Measurements from ENCODE around the gene TOX3.

The TOX3 gene

DNA sequence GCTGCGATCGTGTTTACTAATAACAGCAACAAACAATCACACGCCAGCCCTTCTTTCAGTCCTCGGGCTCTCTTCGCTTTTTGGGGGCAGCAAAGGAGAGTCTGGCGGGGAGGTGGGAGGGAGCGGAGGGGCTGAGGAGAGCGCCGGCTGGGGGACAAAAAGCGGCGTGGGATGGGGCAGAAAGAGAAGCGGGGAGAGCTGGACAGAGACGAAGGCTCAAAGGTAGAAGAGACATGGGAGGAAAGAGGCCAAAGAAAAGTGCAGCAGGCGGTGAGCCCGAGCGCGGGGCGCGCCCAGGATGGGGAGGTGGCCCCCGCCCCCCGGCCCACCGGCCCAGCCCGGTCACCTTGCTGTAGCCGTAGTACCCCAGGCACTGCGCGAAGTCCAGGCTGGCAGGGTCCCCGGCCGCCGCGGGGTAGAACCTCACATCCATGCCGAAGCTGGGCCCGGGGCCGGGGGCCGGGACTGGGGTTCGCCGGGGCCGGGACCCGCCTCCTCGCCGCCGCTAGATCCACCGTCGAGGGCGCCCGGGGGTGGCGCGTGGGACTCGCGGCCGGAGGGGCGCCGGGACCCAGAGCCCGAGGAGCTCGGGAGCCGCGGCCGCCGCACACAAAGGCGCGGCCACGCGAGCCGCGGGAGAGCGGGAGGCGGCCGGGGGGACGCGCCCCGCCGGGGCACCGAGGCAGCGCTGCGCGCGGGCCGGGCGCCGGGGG is 496 bp downstream of the TOX3 start:
- no peaks in the 10 kb centered on the region for H3K36me3 ChIP-seq (ENCODE audit: control insufficient read depth, insufficient read depth, low read length, severe bottlenecking)
- H3K9me3 ChIP-seq (ENCODE audit: control insufficient read depth, low read length) = no peaks in the 10 kb centered on the region
- peaks cover 8% of the 10 kb centered on the region for H3K4me1 ChIP-seq (ENCODE audit: control insufficient read depth, insufficient read depth, low read length)
- H3K4me3 ChIP-seq (ENCODE audit: low read length) = no peak overlapping the region
- DNase-seq (ENCODE audit: low read depth) = no peak
- H3K27me3 ChIP-seq (replicated peaks; ENCODE audit: control insufficient read depth, insufficient read depth, low read length) = peaks cover 52% of the 10 kb centered on the region
- H3K9ac ChIP-seq (ENCODE audit: low read length) = no peak overlapping the region

DNA sequence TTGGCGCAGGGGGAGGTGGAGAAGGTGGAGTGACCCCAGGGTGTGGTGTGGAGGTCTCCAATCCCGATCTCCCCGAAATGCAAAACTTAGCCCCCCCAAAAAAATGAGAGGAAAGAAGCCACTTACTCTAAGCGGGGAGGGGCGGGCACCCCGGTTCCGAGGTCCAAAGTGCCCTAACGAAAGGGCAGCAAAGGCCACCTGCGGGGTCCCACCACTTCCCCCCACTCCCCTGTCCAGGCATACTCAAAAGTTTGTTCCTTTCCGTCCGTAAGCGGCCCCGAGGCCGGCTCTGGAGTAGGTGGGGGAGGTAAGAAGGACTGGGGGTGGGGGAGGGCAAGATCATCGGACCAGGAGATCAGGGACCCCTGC is 1.1 kb downstream of the TOX3 start:
- peaks cover 8% of the 10 kb centered on the region for H3K4me1 ChIP-seq (ENCODE audit: control insufficient read depth, insufficient read depth, low read length)
- DNase-seq (ENCODE audit: low read depth) = no peak
- no peak overlapping the region for H3K9ac ChIP-seq (ENCODE audit: low read length)
- peaks cover 52% of the 10 kb centered on the region for H3K27me3 ChIP-seq (replicated peaks; ENCODE audit: control insufficient read depth, insufficient read depth, low read length)
- H3K36me3 ChIP-seq (ENCODE audit: control insufficient read depth, insufficient read depth, low read length, severe bottlenecking) = no peaks in the 10 kb centered on the region
- H3K9me3 ChIP-seq (ENCODE audit: control insufficient read depth, low read length) = no peaks in the 10 kb centered on the region
- H3K4me3 ChIP-seq (ENCODE audit: low read length) = peak overlapping the region; percentile 58

DNA sequence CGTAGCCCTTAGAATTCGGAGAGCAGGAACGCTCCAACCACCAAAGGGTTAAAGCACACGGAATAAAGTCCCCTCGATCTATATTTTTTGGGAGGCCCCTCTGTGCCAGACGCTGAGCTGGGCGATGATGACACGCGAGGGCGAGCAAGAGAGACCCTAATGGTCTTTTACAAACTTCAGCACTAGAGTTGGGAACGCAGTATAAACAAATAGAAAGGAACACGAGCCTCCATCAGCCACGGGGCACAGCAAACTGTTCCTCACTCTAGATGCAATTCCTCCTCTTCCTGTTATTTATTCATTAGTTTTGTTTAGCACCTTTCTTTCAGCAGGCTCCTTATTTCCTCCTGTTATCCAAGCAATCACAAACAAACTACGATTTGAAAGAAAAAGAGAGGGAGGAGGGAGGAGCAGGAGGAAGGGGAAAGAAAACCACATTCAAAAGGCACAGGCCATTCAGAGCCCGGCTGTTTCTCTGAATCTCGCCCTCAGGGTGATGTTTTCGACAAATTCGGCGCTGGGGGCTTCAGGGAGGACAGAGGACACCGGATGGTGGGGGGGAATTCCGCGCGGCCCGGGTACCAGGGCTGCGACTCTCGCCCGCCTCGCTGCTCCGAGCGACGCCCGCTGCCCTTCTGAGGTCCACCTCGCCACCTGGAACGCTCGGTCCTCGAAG is 1.6 kb downstream of the TOX3 start:
- Histone ChIP-seq H3K36me3 (ENCODE audit: control insufficient read depth, insufficient read depth, low read length, severe bottlenecking) (no peaks in the 10 kb centered on the region), H3K4me3 (ENCODE audit: low read length) (peak overlapping the region; percentile 58), H3K4me1 (ENCODE audit: control insufficient read depth, insufficient read depth, low read length) (peaks cover 8% of the 10 kb centered on the region), H3K9me3 (ENCODE audit: control insufficient read depth, low read length) (no peaks in the 10 kb centered on the region), H3K9ac (ENCODE audit: low read length) (no peak overlapping the region), H3K27me3 (replicated peaks; ENCODE audit: control insufficient read depth, insufficient read depth, low read length) (peaks cover 52% of the 10 kb centered on the region)
- DNase-seq (ENCODE audit: low read depth) = peak; percentile 1

DNA sequence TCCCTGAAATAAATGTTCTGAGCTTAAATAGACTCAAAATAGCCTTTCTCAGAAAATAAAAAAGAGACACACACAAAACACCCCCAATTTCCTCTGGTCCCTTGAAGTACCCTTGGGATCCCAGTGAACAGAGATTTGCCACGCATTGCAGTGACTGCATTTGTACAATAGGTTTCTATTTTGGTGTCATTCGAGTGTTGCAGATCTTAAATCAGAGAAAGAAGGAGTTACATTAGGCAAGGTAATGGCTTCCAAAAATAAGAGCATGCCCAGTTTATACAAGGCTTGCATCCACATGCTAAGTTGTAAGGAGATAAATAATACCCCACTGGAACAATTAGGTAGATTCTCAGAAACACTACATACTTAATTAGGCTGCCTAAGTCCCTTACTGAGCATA is 2.2 kb downstream of the TOX3 start:
- H3K4me1 ChIP-seq (ENCODE audit: control insufficient read depth, insufficient read depth, low read length) = peaks cover 8% of the 10 kb centered on the region
- H3K36me3 ChIP-seq (ENCODE audit: control insufficient read depth, insufficient read depth, low read length, severe bottlenecking) = no peaks in the 10 kb centered on the region
- H3K4me3 ChIP-seq (ENCODE audit: low read length) = no peak overlapping the region
- H3K9ac ChIP-seq (ENCODE audit: low read length) = no peak overlapping the region
- H3K27me3 ChIP-seq (replicated peaks; ENCODE audit: control insufficient read depth, insufficient read depth, low read length) = peaks cover 52% of the 10 kb centered on the region
- H3K9me3 ChIP-seq (ENCODE audit: control insufficient read depth, low read length) = no peaks in the 10 kb centered on the region
- no peak for DNase-seq (ENCODE audit: low read depth)

DNA sequence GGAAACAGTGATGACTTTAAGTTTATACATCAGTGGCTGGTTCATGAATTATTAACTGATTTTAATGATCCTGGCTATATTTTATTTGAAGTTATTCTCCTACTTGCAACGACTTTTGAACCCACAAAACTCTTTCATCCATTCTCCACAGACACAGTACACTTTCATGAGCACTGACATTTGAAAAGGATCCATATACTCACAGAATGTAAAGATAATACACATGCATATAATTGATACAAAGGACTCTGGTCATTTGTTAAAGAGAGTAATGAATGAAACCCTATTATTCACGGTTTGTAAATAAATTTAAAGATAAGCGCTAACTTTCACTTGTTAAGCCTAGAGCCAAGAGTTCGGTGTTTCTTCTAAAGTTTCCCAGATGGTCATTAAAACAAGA is 3.3 kb downstream of the TOX3 start:
- no peak overlapping the region for H3K9ac ChIP-seq (ENCODE audit: low read length)
- H3K36me3 ChIP-seq (ENCODE audit: control insufficient read depth, insufficient read depth, low read length, severe bottlenecking) = no peaks in the 10 kb centered on the region
- DNase-seq (ENCODE audit: low read depth) = no peak
- H3K4me1 ChIP-seq (ENCODE audit: control insufficient read depth, insufficient read depth, low read length) = peaks cover 8% of the 10 kb centered on the region
- no peak overlapping the region for H3K4me3 ChIP-seq (ENCODE audit: low read length)
- H3K9me3 ChIP-seq (ENCODE audit: control insufficient read depth, low read length) = no peaks in the 10 kb centered on the region
- peaks cover 47% of the 10 kb centered on the region for H3K27me3 ChIP-seq (replicated peaks; ENCODE audit: control insufficient read depth, insufficient read depth, low read length)

DNA sequence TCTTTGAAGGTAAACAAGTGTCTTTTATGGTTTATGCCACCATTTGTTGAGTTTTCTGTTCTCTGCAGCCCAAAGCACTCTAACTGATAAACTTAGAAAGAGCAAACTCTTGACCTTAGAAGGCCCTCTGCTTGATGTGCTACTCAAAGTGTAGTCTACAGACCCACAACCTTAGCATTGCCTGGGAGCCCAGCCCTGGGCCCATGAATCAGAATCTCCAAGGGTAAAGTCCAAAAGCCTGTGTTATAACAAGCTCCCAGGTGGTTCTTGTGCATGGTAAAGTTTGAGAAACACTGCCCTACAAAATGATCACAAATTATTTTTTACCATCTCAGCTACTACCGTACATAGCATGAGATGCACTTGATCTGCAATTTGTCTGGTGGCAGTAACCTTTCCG is 6.0 kb downstream of the TOX3 start:
- Histone ChIP-seq H3K4me1 (ENCODE audit: control insufficient read depth, insufficient read depth, low read length) (peaks cover 7% of the 10 kb centered on the region), H3K9ac (ENCODE audit: low read length) (no peak overlapping the region), H3K36me3 (ENCODE audit: control insufficient read depth, insufficient read depth, low read length, severe bottlenecking) (no peaks in the 10 kb centered on the region), H3K27me3 (replicated peaks; ENCODE audit: control insufficient read depth, insufficient read depth, low read length) (peaks cover 33% of the 10 kb centered on the region), H3K9me3 (ENCODE audit: control insufficient read depth, low read length) (no peaks in the 10 kb centered on the region), H3K4me3 (ENCODE audit: low read length) (no peak overlapping the region)
- no peak for DNase-seq (ENCODE audit: low read depth)

DNA sequence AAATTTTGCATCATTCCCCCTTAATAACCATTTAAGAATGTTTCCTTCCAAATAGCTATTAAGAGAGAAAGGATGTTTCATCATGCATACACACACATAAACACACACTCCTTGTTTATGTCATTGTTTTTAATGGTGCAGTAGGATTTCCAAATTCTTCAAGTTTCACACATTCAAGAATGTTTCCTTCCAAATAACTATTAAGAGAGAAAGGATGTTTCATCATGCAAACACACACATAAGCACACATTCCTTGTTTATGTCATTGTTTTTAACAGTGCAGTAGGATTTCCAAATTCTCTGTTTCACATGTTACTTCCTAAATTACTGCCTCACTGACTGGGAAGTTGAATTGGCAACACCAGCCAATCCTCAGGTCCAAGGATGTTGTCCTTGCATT is 7.8 kb downstream of the TOX3 start:
- no peaks in the 10 kb centered on the region for H3K36me3 ChIP-seq (ENCODE audit: control insufficient read depth, insufficient read depth, low read length, severe bottlenecking)
- no peak overlapping the region for H3K4me3 ChIP-seq (ENCODE audit: low read length)
- no peaks in the 10 kb centered on the region for H3K4me1 ChIP-seq (ENCODE audit: control insufficient read depth, insufficient read depth, low read length)
- H3K9ac ChIP-seq (ENCODE audit: low read length) = no peak overlapping the region
- H3K27me3 ChIP-seq (replicated peaks; ENCODE audit: control insufficient read depth, insufficient read depth, low read length) = peaks cover 19% of the 10 kb centered on the region
- DNase-seq (ENCODE audit: low read depth) = no peak
- no peaks in the 10 kb centered on the region for H3K9me3 ChIP-seq (ENCODE audit: control insufficient read depth, low read length)

DNA sequence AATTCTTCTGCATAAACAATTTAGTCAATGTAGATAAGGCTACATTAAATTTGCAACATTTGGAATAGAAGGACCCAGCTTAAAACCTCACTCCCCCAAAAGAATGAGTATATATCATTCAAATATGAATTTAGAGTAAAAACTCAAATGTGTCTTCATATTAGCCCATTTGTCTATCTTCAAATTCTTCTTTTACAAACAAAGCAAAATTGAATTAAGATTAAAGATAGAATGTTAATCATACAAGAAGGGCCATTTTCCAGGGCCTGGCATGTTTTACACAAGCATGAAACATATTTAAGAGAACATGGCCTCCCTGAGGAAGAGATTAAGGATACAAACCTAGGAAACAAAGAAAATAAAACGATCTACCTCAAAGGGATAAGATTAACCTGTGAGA is 8.4 kb downstream of the TOX3 start:
- H3K9ac ChIP-seq (ENCODE audit: low read length) = no peak overlapping the region
- H3K4me3 ChIP-seq (ENCODE audit: low read length) = no peak overlapping the region
- peaks cover 12% of the 10 kb centered on the region for H3K27me3 ChIP-seq (replicated peaks; ENCODE audit: control insufficient read depth, insufficient read depth, low read length)
- no peaks in the 10 kb centered on the region for H3K36me3 ChIP-seq (ENCODE audit: control insufficient read depth, insufficient read depth, low read length, severe bottlenecking)
- no peak for DNase-seq (ENCODE audit: low read depth)
- H3K9me3 ChIP-seq (ENCODE audit: control insufficient read depth, low read length) = no peaks in the 10 kb centered on the region
- no peaks in the 10 kb centered on the region for H3K4me1 ChIP-seq (ENCODE audit: control insufficient read depth, insufficient read depth, low read length)

DNA sequence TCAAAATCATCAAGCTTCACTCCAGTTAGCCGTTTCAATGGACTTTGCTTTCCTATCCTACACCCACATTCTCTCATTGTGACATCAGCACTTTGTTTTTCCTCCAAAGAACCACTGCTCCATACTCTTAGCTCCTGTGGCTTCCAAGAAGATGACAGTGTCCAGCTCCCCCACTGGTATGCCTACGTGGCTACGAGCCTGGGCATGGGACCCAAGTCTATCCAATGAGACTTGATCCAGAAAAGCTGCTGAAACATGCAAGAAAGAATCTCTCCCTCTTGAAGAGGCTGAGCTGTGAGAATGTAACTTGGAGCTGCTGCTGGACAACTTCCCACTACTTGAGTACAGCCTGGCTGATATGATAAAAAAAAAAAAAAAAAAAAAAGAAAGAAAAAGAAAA is 9.4 kb downstream of the TOX3 start:
- no peak for DNase-seq (ENCODE audit: low read depth)
- Histone ChIP-seq H3K4me1 (ENCODE audit: control insufficient read depth, insufficient read depth, low read length) (no peaks in the 10 kb centered on the region), H3K9me3 (ENCODE audit: control insufficient read depth, low read length) (no peaks in the 10 kb centered on the region), H3K4me3 (ENCODE audit: low read length) (no peak overlapping the region), H3K36me3 (ENCODE audit: control insufficient read depth, insufficient read depth, low read length, severe bottlenecking) (no peaks in the 10 kb centered on the region), H3K27me3 (replicated peaks; ENCODE audit: control insufficient read depth, insufficient read depth, low read length) (peaks cover 2% of the 10 kb centered on the region), H3K9ac (ENCODE audit: low read length) (no peak overlapping the region)

DNA sequence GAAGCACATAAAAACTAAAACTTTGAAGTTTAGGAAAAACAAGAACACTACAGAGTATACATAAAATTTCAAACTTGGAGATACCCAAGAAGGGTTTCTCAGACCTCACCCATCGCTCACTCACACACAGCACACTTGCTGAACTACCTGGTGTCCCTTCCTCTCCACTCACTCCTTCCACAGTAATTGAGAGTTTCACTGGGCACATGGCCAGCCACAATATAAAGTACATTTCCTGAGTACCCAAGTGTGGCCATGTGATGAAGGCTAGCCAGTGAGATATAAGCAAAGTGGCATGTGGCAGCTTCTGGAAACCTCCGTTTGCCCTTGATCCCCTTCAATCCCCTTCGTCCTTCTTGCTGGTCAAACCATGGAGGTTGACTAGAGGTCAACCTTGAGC is 11.9 kb downstream of the TOX3 start:
- H3K4me1 ChIP-seq (ENCODE audit: control insufficient read depth, insufficient read depth, low read length) = no peaks in the 10 kb centered on the region
- no peak overlapping the region for H3K4me3 ChIP-seq (ENCODE audit: low read length)
- H3K9me3 ChIP-seq (ENCODE audit: control insufficient read depth, low read length) = no peaks in the 10 kb centered on the region
- H3K27me3 ChIP-seq (replicated peaks; ENCODE audit: control insufficient read depth, insufficient read depth, low read length) = no peaks in the 10 kb centered on the region
- DNase-seq (ENCODE audit: low read depth) = no peak
- no peak overlapping the region for H3K9ac ChIP-seq (ENCODE audit: low read length)
- no peaks in the 10 kb centered on the region for H3K36me3 ChIP-seq (ENCODE audit: control insufficient read depth, insufficient read depth, low read length, severe bottlenecking)

DNA sequence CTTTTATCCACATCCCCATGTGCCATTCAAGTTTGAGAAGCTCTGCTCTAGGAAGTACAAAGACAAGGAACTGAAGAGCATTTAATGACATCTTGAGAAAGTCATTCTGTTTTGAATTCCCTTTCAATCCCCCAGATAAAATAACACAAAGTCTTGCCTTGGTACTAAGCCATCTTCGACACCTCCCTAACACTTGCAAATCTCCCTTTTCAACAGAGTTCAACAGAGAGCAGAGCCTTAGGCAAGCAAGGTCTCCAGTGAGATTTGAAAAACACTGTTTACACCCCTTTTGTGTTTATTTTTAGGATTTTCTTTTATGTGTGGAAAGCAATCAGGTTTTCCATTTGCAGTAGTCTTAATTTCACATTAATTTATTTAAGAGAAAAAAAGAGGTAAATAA is 13.6 kb downstream of the TOX3 start:
- Histone ChIP-seq H3K36me3 (ENCODE audit: control insufficient read depth, insufficient read depth, low read length, severe bottlenecking) (no peaks in the 10 kb centered on the region), H3K4me1 (ENCODE audit: control insufficient read depth, insufficient read depth, low read length) (no peaks in the 10 kb centered on the region)
- DNase-seq (ENCODE audit: low read depth) = no peak

DNA sequence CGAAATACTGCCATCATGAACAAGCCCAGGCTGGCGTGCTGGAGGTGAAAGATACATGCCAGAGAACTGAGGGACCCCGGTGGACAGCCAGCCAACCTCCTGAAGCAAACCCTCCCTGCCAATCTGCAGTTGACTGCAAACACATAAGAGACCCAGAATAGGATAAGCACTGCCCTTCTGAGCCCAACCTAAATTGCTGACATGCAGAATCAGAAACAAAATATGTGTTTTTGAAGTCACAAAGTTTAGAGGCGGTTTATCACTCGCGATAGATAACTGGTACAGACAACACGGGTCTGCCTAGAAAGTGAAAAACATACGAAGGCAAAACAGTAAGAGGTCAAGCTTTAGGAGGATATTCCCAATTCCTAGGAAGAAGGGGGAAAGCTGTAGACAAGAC is 14.6 kb downstream of the TOX3 start:
- Histone ChIP-seq H3K9ac (ENCODE audit: low read length) (no peak overlapping the region), H3K36me3 (ENCODE audit: control insufficient read depth, insufficient read depth, low read length, severe bottlenecking) (no peaks in the 10 kb centered on the region), H3K9me3 (ENCODE audit: control insufficient read depth, low read length) (no peaks in the 10 kb centered on the region), H3K4me3 (ENCODE audit: low read length) (no peak overlapping the region), H3K27me3 (replicated peaks; ENCODE audit: control insufficient read depth, insufficient read depth, low read length) (no peaks in the 10 kb centered on the region), H3K4me1 (ENCODE audit: control insufficient read depth, insufficient read depth, low read length) (no peaks in the 10 kb centered on the region)
- no peak for DNase-seq (ENCODE audit: low read depth)

More for the DNA sequence above, 13.6 kb downstream of the TOX3 start:
- Histone ChIP-seq H3K9ac (ENCODE audit: low read length) (no peak overlapping the region), H3K9me3 (ENCODE audit: control insufficient read depth, low read length) (no peaks in the 10 kb centered on the region), H3K27me3 (replicated peaks; ENCODE audit: control insufficient read depth, insufficient read depth, low read length) (no peaks in the 10 kb centered on the region), H3K4me3 (ENCODE audit: low read length) (no peak overlapping the region)

Measured in adipocyte (in vitro differentiated cells).